ENCODE results near the gene SUCLA2.

SUCLA2 gene

GRCh38 chr13:47897411-47898050 lies 103.5 kb downstream of the SUCLA2 start:
- H3K36me3 ChIP-seq (ENCODE audit: insufficient read depth, low read length), result no peaks in the 10 kb centered on the region
- no peak overlapping the region for H3K27ac ChIP-seq (ENCODE audit: low read depth, low read length)
- H3K27me3 ChIP-seq (ENCODE audit: control insufficient read depth in 1 of 2, insufficient read depth in 2 of 2, low read length in 2 of 2), result no peaks in the 10 kb centered on the region
- no peaks in the 10 kb centered on the region for H3K4me1 ChIP-seq (ENCODE audit: insufficient read depth, low read length)
- no peak overlapping the region for H3K9ac ChIP-seq (ENCODE audit: low read length)
- no peaks in the 10 kb centered on the region for H3K9me3 ChIP-seq (ENCODE audit: low read length)
- no peak overlapping the region for H3K4me3 ChIP-seq (ENCODE audit: low read depth in 1 of 2, low read length in 2 of 2)

- Histone ChIP-seq H3K9ac (ENCODE audit: low read length) (no peak overlapping the region), H3K27me3 (ENCODE audit: control insufficient read depth in 1 of 2, insufficient read depth in 2 of 2, low read length in 2 of 2) (no peaks in the 10 kb centered on the region), H3K36me3 (ENCODE audit: insufficient read depth, low read length) (no peaks in the 10 kb centered on the region), H3K4me3 (ENCODE audit: low read depth in 1 of 2, low read length in 2 of 2) (no peak overlapping the region), H3K9me3 (ENCODE audit: low read length) (no peaks in the 10 kb centered on the region), H3K4me1 (ENCODE audit: insufficient read depth, low read length) (no peaks in the 10 kb centered on the region), H3K27ac (ENCODE audit: low read depth, low read length) (no peak overlapping the region)
These were observed 104.5 kb downstream of the SUCLA2 start for GRCh38 chr13:47896546-47896945.

- Histone ChIP-seq H3K36me3 (ENCODE audit: insufficient read depth, low read length) (no peaks in the 10 kb centered on the region), H3K27me3 (ENCODE audit: control insufficient read depth in 1 of 2, insufficient read depth in 2 of 2, low read length in 2 of 2) (no peaks in the 10 kb centered on the region), H3K9ac (ENCODE audit: low read length) (no peak overlapping the region), H3K9me3 (ENCODE audit: low read length) (no peaks in the 10 kb centered on the region), H3K27ac (ENCODE audit: low read depth, low read length) (no peak overlapping the region), H3K4me3 (ENCODE audit: low read depth in 1 of 2, low read length in 2 of 2) (no peak overlapping the region), H3K4me1 (ENCODE audit: insufficient read depth, low read length) (no peaks in the 10 kb centered on the region)
These were observed 105.0 kb downstream of the SUCLA2 start for GRCh38 chr13:47896111-47896510.

- no peaks in the 10 kb centered on the region for H3K27me3 ChIP-seq (ENCODE audit: control insufficient read depth in 1 of 2, insufficient read depth in 2 of 2, low read length in 2 of 2)
- no peaks in the 10 kb centered on the region for H3K9me3 ChIP-seq (ENCODE audit: low read length)
- H3K27ac ChIP-seq (ENCODE audit: low read depth, low read length), result no peak overlapping the region
- no peaks in the 10 kb centered on the region for H3K36me3 ChIP-seq (ENCODE audit: insufficient read depth, low read length)
- no peak overlapping the region for H3K9ac ChIP-seq (ENCODE audit: low read length)
- no peaks in the 10 kb centered on the region for H3K4me1 ChIP-seq (ENCODE audit: insufficient read depth, low read length)
- no peak overlapping the region for H3K4me3 ChIP-seq (ENCODE audit: low read depth in 1 of 2, low read length in 2 of 2)
These were observed 107.5 kb downstream of the SUCLA2 start for GRCh38 chr13:47893527-47893926.
